ENCODE results near the gene NDUFS4. TPM values are rescaled to one million over a fixed set of nuclear protein-coding genes. Genes with fewer than 3 reads are reported as not detected.

NDUFS4 gene
- total RNA-seq, 4 donors from 2014 or later = 78.5 to 120 (median 90.3) TPM

DNA sequence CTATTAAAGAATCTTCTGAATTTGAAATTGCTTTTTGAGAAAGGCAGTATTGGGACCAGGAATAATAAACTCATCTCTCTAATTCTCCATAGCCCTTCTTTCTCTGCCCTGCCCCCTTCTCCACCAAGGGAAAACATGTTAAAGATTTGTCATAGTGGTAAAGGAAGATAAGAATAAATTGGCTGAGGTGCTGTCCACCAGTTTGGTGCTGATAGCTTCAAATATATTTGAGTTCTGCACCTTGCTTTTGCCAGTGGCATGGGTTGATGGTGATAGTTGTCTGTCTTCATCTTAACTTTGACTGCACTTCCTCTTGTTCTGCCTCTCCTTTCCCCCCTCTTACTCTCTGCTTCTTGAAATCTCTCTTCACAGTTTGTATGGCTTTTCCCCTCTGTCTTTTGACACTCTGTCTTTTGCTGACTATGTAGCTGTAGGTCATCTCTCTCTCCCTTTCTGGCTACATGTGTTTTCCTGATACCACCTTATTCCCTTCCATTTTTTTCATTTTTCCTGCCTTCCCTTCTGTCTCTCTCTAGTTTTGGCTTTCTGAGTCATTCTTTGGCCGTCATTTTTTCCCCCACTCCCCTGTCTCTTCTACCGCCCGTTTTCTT, 56.6 kb downstream of the NDUFS4 start:
- peaks cover 3 to 15% (median 10%) of the 10 kb centered on the region in 4 donors for H3K4me1 ChIP-seq
- no peak for TF ChIP-seq POLR2AphosphoS5 (IDR thresholded peaks at IDR 0.05)
- TF ChIP-seq, protein P1, sequence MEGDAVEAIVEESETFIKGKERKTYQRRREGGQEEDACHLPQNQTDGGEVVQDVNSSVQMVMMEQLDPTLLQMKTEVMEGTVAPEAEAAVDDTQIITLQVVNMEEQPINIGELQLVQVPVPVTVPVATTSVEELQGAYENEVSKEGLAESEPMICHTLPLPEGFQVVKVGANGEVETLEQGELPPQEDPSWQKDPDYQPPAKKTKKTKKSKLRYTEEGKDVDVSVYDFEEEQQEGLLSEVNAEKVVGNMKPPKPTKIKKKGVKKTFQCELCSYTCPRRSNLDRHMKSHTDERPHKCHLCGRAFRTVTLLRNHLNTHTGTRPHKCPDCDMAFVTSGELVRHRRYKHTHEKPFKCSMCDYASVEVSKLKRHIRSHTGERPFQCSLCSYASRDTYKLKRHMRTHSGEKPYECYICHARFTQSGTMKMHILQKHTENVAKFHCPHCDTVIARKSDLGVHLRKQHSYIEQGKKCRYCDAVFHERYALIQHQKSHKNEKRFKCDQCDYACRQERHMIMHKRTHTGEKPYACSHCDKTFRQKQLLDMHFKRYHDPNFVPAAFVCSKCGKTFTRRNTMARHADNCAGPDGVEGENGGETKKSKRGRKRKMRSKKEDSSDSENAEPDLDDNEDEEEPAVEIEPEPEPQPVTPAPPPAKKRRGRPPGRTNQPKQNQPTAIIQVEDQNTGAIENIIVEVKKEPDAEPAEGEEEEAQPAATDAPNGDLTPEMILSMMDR (IDR thresholded peaks at IDR 0.05) = no peak
- no peak for TF ChIP-seq POLR2A (IDR thresholded peaks at IDR 0.05; ENCODE audit: low read depth)
- TF ChIP-seq EP300 (IDR thresholded peaks at IDR 0.05) = no peak
- H3K27ac ChIP-seq (replicated peaks in 1 of 4) = no peak overlapping the region
- H3K4me3 ChIP-seq = no peak overlapping the region
- no peak for DNase-seq (ENCODE audit: extremely low spot score)
- no peaks in the 10 kb centered on the region for H3K9me3 ChIP-seq
- H3K36me3 ChIP-seq = no peaks in the 10 kb centered on the region
- no peaks in the 10 kb centered on the region for H3K27me3 ChIP-seq
- 92% methylated on average over 3 of the region's 3 CpGs for WGBS
- intact Hi-C loops (cut with DNase I) = no loop called here

DNA sequence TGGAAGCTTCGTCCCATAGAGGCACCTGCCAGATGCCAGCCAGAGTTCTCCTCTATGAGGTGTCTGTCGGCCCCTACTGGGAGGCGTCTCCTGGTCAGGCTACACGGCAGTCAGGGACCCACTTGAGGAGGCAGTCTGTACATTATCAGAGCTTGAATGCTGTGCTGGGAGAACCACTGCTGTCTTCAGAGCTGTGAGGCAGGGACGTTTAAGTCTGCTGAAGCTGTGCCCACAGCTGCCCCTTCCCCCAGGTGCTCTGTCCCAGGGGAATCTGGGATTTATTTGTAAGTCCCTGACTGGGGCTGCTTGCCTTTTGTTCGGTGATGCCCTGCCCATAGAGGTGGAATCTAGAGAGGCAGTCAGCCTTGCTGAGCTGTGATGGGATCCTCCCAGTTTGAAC, 70.8 kb downstream of the NDUFS4 start:
- H3K27ac ChIP-seq (replicated peaks in 1 of 4) = no peak overlapping the region
- no peaks in the 10 kb centered on the region for H3K27me3 ChIP-seq
- DNase-seq (ENCODE audit: extremely low spot score) = no peak
- no peak overlapping the region for H3K4me3 ChIP-seq
- TF ChIP-seq EP300 (IDR thresholded peaks at IDR 0.05) (no peak), POLR2AphosphoS5 (IDR thresholded peaks at IDR 0.05) (no peak), POLR2A (IDR thresholded peaks at IDR 0.05; ENCODE audit: low read depth) (no peak)
- TF ChIP-seq, protein P1 (IDR thresholded peaks at IDR 0.05) = no peak
- WGBS = 87% methylated on average over 4 of the region's 6 CpGs
- peaks cover 0 to 12% (median 2%) of the 10 kb centered on the region in 4 donors for H3K4me1 ChIP-seq
- no peaks in the 10 kb centered on the region for H3K9me3 ChIP-seq
- peaks cover 0 to 11% (median 3%) of the 10 kb centered on the region in 4 donors for H3K36me3 ChIP-seq
- intact Hi-C loops (cut with DNase I) = no loop called here

DNA sequence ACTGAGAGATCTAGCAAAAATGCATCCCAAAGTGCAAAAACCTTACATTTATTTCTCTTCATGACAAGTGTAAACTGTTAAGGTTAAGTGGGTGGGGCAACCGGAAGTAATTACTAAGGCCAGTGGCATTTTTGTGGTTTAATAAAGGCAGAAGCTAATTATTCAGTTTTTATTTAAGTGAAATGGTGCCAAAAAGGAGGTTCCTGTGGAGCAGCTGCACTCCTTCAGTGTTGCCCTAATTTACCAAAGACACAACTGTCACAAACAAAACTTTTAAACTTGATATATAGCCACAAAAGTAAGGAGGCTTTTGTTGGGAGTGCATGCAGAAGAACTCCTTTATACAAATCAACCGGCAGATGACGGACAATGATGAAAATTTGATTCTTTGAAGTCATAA, 81.6 kb downstream of the NDUFS4 start:
- Histone ChIP-seq H3K4me1 (peaks cover 14 to 57% (median 41%) of the 10 kb centered on the region in 4 donors), H3K27ac (replicated peaks in 1 of 4) (no peak overlapping the region), H3K4me3 (no peak overlapping the region), H3K9me3 (no peaks in the 10 kb centered on the region), H3K27me3 (no peaks in the 10 kb centered on the region), H3K36me3 (peaks cover 0 to 7% (median 3%) of the 10 kb centered on the region in 4 donors)
- 57% methylated on average over 3 of the region's 3 CpGs for WGBS
- no peak for DNase-seq (ENCODE audit: extremely low spot score)
- TF ChIP-seq POLR2A (IDR thresholded peaks at IDR 0.05; ENCODE audit: low read depth) (no peak), POLR2AphosphoS5 (IDR thresholded peaks at IDR 0.05) (no peak), EP300 (IDR thresholded peaks at IDR 0.05) (no peak)
- TF ChIP-seq, protein P1 (IDR thresholded peaks at IDR 0.05) = no peak
- intact Hi-C loops (cut with DNase I) = no loop called here

DNA sequence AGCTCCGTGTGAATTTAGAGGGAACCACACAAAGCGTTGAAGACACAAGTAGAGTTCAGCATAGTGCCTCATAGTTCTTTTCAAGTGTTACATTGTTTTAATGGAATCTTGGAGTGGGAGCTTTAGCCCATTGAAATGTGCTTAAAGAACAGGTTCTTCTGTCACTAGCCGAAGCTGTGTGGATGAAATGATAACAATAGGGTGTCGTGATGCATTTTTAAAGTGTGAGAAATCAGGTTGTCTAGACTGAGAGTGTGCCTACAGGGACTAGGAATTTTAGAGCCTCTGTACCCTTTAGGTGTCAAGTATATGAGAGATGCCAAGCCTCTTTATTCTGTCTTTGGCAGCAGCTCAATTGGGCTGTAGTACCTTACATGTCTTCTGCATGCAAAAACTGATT, 83.0 kb downstream of the NDUFS4 start:
- 76% methylated on average over 4 of the region's 4 CpGs for WGBS
- peaks cover 0 to 7% (median 3%) of the 10 kb centered on the region in 4 donors for H3K36me3 ChIP-seq
- TF ChIP-seq POLR2AphosphoS5 (IDR thresholded peaks at IDR 0.05) (no peak), EP300 (IDR thresholded peaks at IDR 0.05) (no peak), POLR2A (IDR thresholded peaks at IDR 0.05; ENCODE audit: low read depth) (no peak)
- TF ChIP-seq, protein P1 (IDR thresholded peaks at IDR 0.05) = no peak
- no peak overlapping the region for H3K4me3 ChIP-seq
- no peak for DNase-seq (ENCODE audit: extremely low spot score)
- H3K27ac ChIP-seq (replicated peaks in 1 of 4) = no peak overlapping the region
- H3K9me3 ChIP-seq = no peaks in the 10 kb centered on the region
- peaks cover 14 to 57% (median 41%) of the 10 kb centered on the region in 4 donors for H3K4me1 ChIP-seq
- no peaks in the 10 kb centered on the region for H3K27me3 ChIP-seq
- intact Hi-C loops (cut with DNase I) = no loop called here

DNA sequence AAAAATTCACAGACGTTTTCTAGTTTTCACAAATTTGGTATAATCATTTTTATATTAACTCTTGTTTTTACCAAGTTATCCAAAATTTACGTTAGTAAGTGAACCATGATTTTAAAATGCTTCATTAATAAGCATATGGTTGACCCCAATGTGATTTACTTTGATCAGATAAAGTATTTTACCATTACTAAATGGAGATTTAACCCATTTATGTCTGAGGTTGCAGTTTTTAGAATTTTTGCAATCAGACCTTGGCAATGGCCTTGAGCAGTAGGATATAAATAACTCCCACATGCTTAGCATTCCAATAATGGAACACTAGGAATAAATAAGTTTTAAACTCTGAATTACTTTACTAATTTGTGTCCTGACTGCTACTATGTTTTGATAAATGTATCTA, 84.6 kb downstream of the NDUFS4 start:
- no peak for DNase-seq (ENCODE audit: extremely low spot score)
- WGBS = 66% methylated on average over 2 of the region's 2 CpGs
- no peak overlapping the region for H3K4me3 ChIP-seq
- H3K4me1 ChIP-seq = peaks cover 14 to 50% (median 40%) of the 10 kb centered on the region in 4 donors
- peaks cover 0 to 15% (median 7%) of the 10 kb centered on the region in 4 donors for H3K36me3 ChIP-seq
- no peaks in the 10 kb centered on the region for H3K9me3 ChIP-seq
- intact Hi-C loops (cut with DNase I) = no loop called here
- H3K27ac ChIP-seq (replicated peaks in 1 of 4) = no peak overlapping the region
- no peaks in the 10 kb centered on the region for H3K27me3 ChIP-seq
- TF ChIP-seq POLR2A (IDR thresholded peaks at IDR 0.05; ENCODE audit: low read depth) (no peak), EP300 (IDR thresholded peaks at IDR 0.05) (no peak), POLR2AphosphoS5 (IDR thresholded peaks at IDR 0.05) (no peak)
- TF ChIP-seq, protein P1 (IDR thresholded peaks at IDR 0.05) = no peak

Measured in esophagus muscularis mucosa (tissue), 4 donors.